IMR-90 (cell line): Measurements from ENCODE around the gene FERMT3.

Experiments used
- BHLHE40 ChIP-seq: fragments of 150-350 bp; IDR thresholded peaks from 2 replicates; pipeline ENCODE4 v1.6.1; 2016; ENCODE audit warnings: mild to moderate bottlenecking, low read depth, low read length
- CEBPB ChIP-seq: IDR thresholded peaks from 2 replicates; pipeline ENCODE4 v1.6.1; 2012; ENCODE audit warnings: low read depth, low read length, improper control_type of control experiment
- CTCF ChIP-seq: conservative IDR thresholded peaks from 2 replicates; pipeline ENCODE4 v1.5.1; 2012; ENCODE audit warnings: mild to moderate bottlenecking, low read depth, low read length, improper control_type of control experiment
- FOS ChIP-seq: fragments of 150-350 bp; IDR thresholded peaks from 2 replicates; pipeline ENCODE4 v1.6.1; 2016; ENCODE audit warnings: low read depth, low read length
- MAZ ChIP-seq: IDR thresholded peaks from 2 replicates; pipeline ENCODE4 v1.6.1; 2012; ENCODE audit warnings: low read depth, mild to moderate bottlenecking, low read length, improper control_type of control experiment, moderate library complexity, borderline replicate concordance
- MXI1 ChIP-seq: IDR thresholded peaks from 2 replicates; pipeline ENCODE4 v1.6.1; 2012; ENCODE audit warnings: low read depth, mild to moderate bottlenecking, low read length, moderate library complexity, borderline replicate concordance
- POLR2A ChIP-seq: IDR thresholded peaks from 2 replicates; pipeline ENCODE4 v1.6.1; 2012; ENCODE audit warnings: mild to moderate bottlenecking, low read depth, low read length
- RAD21 ChIP-seq: IDR thresholded peaks from 2 replicates; pipeline ENCODE4 v1.6.1; 2012; ENCODE audit warnings: low read length, improper control_type of control experiment
- RCOR1 ChIP-seq: IDR thresholded peaks from 2 replicates; pipeline ENCODE4 v1.6.1; 2012; ENCODE audit warnings: mild to moderate bottlenecking, low read length, improper control_type of control experiment; ENCODE audit not compliant: insufficient replicate concordance
- RFX5 ChIP-seq: IDR thresholded peaks from 2 replicates; pipeline ENCODE4 v1.8.0; 2012; ENCODE audit warnings: low read depth, mild to moderate bottlenecking, low read length, moderate library complexity
- USF2 ChIP-seq: fragments of 150-350 bp; IDR thresholded peaks from 2 replicates; pipeline ENCODE4 v1.6.1; 2017; ENCODE audit warnings: mild to moderate bottlenecking, antibody characterized with exemption, low read length, low read depth
- TF ChIP-seq, protein P1 (sequence below): fragments of 150-350 bp; IDR thresholded peaks from 2 replicates; pipeline ENCODE4 v1.6.1; 2016; ENCODE audit warnings: low read depth, mild to moderate bottlenecking, low read length, moderate library complexity, borderline replicate concordance

GRCh38 chr11:64178203-64178602 is 28.3 kb upstream of the FERMT3 start:
- TF ChIP-seq CTCF: no peak
- no peak for TF ChIP-seq POLR2A
- no peak for TF ChIP-seq USF2
- no peak for TF ChIP-seq RAD21
- TF ChIP-seq RFX5: no peak
- TF ChIP-seq CEBPB: no peak
- no peak for TF ChIP-seq FOS
- no peak for TF ChIP-seq RCOR1
- no peak for TF ChIP-seq MXI1
- no peak for TF ChIP-seq MAZ
- no peak for TF ChIP-seq BHLHE40
- TF ChIP-seq, protein P1, sequence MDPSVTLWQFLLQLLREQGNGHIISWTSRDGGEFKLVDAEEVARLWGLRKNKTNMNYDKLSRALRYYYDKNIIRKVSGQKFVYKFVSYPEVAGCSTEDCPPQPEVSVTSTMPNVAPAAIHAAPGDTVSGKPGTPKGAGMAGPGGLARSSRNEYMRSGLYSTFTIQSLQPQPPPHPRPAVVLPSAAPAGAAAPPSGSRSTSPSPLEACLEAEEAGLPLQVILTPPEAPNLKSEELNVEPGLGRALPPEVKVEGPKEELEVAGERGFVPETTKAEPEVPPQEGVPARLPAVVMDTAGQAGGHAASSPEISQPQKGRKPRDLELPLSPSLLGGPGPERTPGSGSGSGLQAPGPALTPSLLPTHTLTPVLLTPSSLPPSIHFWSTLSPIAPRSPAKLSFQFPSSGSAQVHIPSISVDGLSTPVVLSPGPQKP: no peak
